Dermis microvascular lymphatic vessel endothelial cell (primary cell): ENCODE results near the gene HLA-B. TPM values are rescaled to one million over a fixed set of nuclear protein-coding genes. Genes with fewer than 3 reads are reported as not detected.

Source experiments
- DNase-seq, 2 donors: peaks; one replicate each; pipeline versions ENCODE4 v3.0.0 to v3.0.0-alpha.2; 2010; ENCODE audit warnings: low read depth in 2 of 2
- total RNA-seq: library from RNA; depleted of rRNA; stranded (reverse); fragments of >200 nt; gene quantifications from 2 replicates; pipeline ENCODE4 v1.2.1, GENCODE V29; 2014

Gene HLA-B
- total RNA-seq, 1 donor from 2014 or later = 258 TPM

DNA sequence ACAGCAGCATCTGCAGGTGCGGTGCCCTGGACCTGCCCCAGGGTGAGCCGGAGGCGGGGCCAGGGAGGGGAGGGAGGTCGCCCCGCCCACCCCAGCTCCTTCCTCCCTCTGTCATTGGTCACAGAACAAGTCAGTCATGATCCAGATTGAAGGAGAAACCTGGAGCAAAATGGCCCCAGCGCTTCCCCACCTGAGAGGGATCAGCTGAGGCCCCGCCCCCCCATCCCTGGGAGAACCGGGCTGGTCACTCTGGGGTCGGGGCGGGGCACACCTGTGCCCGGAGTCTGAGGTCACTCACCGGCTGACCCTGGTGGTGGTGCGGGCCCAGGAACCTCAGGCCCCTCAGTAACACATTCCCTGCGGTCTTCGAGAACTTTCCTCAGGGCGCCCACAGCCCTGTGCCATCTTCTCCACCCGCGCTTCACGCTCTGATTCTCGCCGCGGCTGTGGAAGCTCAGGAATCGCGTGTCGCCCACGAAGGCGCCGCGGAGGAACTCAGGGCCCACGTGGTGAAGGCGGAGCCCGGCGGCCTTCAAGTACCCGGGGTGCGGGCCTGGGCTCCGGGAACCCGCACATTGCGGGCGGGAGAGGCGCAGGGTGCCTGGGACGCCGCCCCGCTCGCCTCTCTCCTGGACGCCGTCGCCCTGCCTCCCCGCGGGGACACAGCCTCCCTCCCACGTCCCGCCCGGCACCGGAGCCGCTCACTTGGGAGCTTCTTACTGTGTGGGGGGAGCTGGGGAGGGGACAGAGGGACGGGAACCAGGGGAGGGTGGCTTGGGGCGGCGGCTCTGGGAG lies 48.7 kb downstream of the HLA-B start:
- DNase-seq = no peak

DNA sequence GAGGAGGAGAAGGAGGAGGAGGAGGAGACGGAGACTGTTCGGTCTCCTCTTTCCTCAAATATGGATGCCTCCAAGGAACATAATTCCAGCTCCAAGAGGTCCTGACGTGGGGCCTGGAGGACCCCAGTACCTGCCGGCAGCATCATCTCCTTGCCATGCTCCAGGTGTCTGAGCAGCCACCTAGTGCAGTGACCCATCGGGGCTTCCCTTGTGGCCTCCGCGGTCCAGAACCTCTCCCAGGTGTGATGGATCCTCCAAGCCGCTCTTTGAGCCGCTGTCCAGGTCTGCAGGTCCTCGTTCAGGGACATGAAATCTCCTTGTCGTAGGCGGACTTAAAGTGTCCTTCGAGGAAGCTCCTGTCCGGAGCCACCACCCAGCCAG lies 49.3 kb downstream of the HLA-B start:
- DNase-seq = no peak

DNA sequence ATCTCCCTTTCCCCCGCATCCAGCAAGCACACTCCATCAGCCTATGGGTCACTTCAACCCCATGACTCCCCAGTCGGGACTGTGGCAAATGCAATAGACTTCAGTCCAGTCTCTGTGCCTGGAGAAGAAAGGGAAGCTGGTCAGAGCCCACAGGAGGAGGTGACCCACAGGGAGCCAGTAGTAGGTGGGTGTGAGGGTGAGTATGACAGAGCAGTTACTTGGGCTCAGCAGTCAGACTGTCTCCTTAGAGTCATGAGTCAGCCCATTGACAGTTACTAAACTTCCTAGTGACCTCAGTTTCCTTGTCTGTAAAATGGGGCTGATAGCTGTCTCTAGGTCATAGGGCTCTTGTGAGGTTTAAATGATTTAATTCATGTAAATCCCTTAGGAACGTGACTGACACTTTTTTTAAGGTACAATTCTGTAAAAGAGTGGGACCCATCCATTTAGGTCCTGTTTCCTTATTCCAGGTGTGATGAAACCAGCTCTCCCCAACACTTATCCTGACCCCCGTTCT lies 51.2 kb downstream of the HLA-B start:
- DNase-seq = no peak

DNA sequence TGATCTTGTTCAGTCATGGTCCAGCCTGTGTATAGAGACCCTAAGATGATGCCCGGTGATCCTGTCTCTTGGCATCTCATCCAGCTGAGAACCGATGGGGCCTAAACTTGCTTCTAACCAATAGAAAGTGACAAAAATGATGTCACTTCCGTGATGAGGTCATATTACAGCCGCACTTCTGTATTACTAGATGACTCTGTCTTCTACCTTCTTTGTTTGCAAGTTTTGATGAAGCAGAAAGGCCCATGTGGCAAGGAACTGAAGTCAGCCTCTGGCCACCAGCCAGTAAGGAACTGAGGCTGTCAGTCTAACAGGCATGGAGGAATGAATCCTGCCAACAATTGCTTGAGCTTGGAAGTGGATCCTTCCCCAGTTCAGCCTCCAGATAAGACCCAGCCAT lies 52.3 kb downstream of the HLA-B start:
- no peak for DNase-seq

Other genes with a start within 250 kb of the HLA-B start
- gene C6orf15, start 244.6 kb downstream of the HLA-B start, total RNA-seq = not detected in 2 replicates
- 3.7 and 3.8 TPM in 2 replicates for gene PSORS1C1, start 242.4 kb downstream of the HLA-B start, total RNA-seq
- gene CDSN, start 236.7 kb downstream of the HLA-B start, total RNA-seq = under 0.01 TPM in 1 of 2 replicates, not detected in the other
- not detected in 2 replicates for gene PSORS1C2, start 218.1 kb downstream of the HLA-B start, total RNA-seq
- 11.1 and 11.8 TPM in 2 replicates for gene CCHCR1, start 199.4 kb downstream of the HLA-B start, total RNA-seq
- gene TCF19, start 198.6 kb downstream of the HLA-B start, total RNA-seq = 12.8 and 21.7 TPM in 2 replicates
- not detected in 2 replicates for gene POU5F1, start 186.5 kb downstream of the HLA-B start, total RNA-seq
- gene HLA-C, start 85.1 kb downstream of the HLA-B start, total RNA-seq = 60.7 and 160 TPM in 2 replicates
- 26.4 and 33.2 TPM in 2 replicates for gene MICA, start 46.4 kb upstream of the HLA-B start, total RNA-seq
- 6.8 and 8.3 TPM in 2 replicates for gene MICB, start 141.0 kb upstream of the HLA-B start, total RNA-seq
- not detected in 2 replicates for gene MCCD1, start 171.8 kb upstream of the HLA-B start, total RNA-seq
- 318 and 410 TPM in 2 replicates for gene DDX39B, start 184.8 kb upstream of the HLA-B start, total RNA-seq
- gene ATP6V1G2, start 189.4 kb upstream of the HLA-B start, total RNA-seq = 0.13 TPM in 1 of 2 replicates, not detected in the other
- 19.8 and 24.7 TPM in 2 replicates for gene NFKBIL1, start 190.4 kb upstream of the HLA-B start, total RNA-seq
- gene LTA, start 215.1 kb upstream of the HLA-B start, total RNA-seq = not detected in 2 replicates
- not detected in 2 replicates for gene TNF, start 218.4 kb upstream of the HLA-B start, total RNA-seq
- 6.4 and 11.8 TPM in 2 replicates for gene LTB, start 225.2 kb upstream of the HLA-B start, total RNA-seq
- 0.51 TPM in 1 of 2 replicates, not detected in the other for gene LST1, start 229.1 kb upstream of the HLA-B start, total RNA-seq
- not detected in 2 replicates for gene NCR3, start 235.8 kb upstream of the HLA-B start, total RNA-seq